Measurements from ENCODE around the gene GLYATL3. TPM values are rescaled to one million over a fixed set of nuclear protein-coding genes. Genes with fewer than 3 reads are reported as not detected.

GLYATL3 gene
- polyA plus RNA-seq, 1 donor, result not detected

- DNase-seq, result no peak
Measured at GRCh38 chr6:49548613-49549304, 49.0 kb downstream of the GLYATL3 start.

DNA sequence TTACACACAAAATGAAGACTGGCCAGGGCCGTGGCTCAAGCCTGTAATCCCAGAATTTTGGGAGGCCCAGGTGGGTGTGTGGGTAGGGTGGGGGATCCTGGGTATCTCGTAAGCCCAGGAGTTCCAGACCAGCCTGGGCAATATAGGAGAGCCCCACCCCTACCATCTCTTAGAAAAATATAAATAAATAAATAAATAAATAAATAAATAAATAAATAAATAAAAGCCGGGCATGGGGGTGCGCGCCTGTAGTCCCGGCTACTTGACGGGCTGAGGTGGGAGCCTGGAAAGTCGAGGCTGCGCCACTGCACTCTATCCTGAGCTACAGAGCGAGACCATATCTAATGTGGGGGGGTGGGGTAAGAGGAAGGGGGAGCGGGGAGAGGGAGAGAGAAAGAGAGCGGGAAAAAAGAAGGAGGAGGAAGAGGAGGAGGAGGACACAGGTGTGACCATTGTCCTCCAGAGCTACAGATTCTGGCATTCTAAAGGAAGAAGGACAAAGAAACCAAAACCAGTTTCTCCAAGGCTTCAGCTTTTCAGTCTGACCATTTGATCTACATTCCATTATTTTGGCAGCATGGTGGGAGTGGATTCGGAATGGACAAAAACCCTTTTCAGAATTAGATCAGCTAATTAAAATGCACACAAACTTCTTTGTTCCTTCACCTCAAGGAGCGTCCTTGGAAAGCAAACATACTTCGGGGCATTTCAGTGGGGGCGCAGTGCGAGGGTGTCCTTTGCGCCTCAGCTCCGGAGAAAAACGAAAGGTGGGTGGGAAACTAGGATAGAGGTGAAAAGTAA, 50.2 kb downstream of the GLYATL3 start:
- peak; percentile 6 for DNase-seq

GRCh38 chr6:49550492-49551077, 50.9 kb downstream of the GLYATL3 start, which contains the start of gene C6orf141:
TSS of gene C6orf141 (plus strand) at chr6:49550668. CDS start at chr6:49550793, 125 bp downstream.
- DNase-seq, result peak; percentile 13

DNA sequence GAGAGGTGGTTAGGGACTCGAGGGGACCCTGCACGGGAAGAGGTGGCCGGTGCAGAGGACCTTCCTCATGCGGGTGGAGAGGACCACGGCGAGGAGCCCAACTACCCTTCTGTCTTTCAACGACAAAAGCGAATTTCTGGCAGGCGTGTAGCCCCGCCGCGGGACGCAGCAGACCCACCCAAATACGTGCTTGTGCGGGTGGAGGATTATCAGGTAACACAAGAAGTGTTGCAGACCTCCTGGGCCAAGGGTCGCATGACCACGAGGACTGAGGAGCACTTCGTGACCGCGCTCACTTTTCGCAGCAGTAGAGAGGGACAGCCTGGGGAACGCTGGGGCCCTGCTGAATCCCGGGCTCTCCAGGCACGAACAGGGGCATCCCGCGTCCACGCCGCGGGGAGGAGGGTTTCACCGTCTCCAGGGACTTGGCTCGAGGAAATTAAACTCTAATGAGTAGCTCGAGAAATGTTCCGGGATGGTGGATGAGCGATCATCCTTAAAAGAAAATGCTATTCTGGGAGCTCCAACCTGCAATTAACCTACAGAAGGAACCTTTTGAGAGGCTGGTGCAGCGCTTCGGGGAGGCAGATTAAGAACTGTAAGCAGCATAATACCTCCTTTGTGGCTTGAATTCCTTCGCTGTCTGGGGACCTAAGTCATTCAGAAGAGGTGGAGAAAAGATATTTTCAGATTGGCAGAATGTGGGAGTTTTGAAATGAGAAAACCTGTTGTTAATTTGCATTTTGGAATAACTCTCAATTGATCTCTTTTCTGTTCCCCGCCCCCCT, 51.5 kb downstream of the GLYATL3 start:
- DNase-seq, result peak; percentile 12

DNA sequence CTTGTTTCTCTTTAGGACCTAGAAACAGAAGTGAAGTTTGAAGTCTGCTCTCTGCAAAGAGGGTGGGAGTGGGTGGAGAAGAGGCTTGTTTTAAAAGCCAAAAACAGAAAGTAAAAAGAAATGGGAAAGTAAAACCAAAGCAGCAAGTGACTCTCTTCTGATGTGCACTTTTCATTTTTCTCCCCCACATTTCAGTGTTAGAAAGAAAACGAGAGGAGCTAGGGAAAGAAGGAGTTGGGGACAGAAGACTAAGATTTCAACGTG, 52.1 kb downstream of the GLYATL3 start:
- DNase-seq, result no peak

DNA sequence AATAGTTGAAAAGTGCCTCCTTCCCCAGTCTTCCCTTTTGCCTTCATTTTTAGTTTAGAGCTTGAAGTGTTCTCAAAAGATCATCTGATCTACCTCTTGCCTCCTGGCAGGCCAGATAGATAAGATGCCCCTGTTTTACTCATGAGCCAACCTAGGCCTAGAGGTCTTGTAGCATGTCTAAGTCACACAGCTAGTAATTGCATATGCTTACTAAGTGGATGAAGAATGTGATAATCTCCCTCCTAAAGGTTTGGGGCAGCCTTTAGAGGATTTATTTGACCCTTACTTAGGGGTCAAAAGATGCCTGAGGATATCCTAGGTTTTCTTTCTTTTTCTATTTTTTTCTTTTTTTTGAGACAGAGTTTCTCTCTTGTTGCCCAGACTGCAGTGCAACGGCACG, 52.9 kb downstream of the GLYATL3 start:
- DNase-seq, result no peak

DNA sequence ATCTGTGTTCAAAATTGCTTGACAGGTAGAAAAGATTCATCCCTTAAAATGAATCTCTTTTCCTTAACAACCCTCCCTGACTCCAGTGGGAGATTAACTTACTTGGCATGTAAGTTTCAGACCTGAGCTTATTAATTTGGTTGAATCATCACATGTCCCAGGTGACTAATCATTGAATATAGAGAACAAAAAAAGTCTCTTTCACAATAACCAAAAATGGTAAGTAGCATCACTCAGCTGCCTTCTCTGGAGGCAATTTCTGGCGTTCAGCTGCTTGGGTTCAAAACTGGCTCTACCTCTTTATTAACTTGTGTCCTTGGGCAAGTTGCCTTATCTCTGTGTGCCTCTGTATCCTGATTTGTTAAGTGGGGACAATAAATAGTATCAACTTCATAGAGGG, 53.7 kb downstream of the GLYATL3 start:
- no peak for DNase-seq

DNA sequence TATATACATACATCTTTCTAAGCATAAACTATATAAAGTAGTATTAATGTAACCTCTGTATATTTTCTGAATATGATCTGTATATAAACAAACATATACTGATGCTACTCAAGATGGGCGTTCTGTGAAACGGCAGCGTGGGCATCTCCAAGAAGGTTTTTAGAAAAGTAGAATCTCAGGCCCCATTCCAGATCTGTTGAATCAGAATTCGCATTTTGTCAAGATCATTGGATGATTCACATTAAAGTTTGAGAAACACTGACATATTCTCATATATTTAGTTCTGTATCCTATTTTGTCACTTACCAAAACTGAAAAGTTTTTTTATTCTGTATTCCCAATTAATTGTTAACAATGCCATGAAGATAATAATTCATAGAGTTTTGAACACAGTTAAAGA, 56.2 kb downstream of the GLYATL3 start:
- no peak for DNase-seq

DNA sequence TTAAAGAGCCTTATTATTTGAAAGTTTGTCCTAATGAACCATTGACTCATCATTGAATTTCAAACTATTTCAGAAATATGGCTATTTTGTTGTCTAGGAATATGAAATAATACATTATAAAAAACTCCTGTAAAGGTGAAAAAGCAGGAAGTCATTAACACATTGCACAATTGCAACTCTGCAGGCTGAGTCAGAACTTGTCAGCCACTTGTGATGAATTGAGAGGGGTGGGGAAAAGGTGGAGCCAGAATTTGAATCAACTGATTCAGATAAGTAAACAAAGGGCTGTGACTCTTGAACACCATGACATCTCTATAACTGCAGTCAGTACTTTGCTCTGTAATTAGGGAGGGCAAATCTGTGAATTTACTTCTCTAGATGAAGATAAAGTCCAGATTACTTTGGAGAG, 56.7 kb downstream of the GLYATL3 start:
- DNase-seq, result no peak

- DNase-seq, result no peak
Measured at GRCh38 chr6:49557177-49557576, 57.5 kb downstream of the GLYATL3 start.

DNA sequence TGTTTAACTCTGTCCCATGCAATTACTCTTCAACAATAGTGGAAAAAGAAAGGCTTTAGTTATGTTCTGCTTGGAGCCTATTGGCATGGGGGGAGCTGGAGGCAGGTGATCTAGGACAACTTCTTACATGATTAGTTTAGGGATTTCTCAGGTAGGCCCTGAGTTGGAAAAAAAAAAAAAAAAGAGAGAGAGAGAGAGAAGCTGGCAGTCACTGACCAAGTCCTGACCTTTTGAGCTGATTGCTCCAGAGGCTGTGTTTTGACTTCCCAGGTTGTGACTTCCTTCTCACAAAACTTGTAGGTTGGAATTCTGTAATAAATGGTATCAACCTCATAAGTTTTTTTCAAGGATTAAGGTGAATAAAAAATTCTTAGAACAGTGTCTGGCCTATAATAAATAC, 58.5 kb downstream of the GLYATL3 start:
- DNase-seq, result no peak

DNA sequence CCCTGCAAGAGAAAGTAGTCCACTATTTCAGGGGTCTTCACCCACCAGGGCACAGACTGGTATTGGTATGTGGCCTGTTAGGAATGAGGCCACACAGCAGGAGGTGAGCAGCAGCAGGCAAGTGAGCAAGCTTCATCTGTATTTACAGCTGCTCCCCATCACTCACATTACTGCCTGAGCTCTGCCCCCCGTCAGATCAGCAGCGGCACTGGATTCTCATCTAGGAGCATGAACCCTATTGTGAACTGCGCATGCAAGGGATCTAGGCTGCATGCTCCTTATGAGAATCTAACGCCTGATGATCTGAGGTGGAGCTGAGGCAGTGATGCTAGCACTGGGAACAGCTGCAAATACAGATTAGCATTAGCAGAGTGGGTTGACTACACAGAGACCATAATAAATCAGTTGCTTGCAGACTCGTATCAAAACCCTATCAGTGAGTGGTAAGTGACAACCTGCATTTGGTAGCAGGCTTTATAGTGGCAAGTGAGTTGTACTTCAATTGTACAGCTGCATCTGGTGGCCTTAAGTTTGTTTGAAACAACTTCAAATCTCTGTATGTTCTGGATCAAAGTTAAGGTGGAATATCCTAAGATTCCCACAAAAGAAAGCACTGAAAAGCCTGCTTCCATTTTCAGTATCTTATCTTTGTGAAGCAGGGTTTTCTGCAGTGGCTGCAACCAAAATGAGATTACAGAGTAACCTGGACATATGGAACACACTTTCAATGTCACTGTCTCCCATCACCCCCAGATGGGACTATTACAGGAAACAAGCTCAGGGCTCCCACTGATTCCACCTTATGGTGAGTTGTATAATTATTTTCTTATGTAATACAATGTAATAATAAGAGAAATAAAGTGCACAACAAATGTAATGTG, 63.5 kb downstream of the GLYATL3 start:
- DNase-seq, result no peak

DNA sequence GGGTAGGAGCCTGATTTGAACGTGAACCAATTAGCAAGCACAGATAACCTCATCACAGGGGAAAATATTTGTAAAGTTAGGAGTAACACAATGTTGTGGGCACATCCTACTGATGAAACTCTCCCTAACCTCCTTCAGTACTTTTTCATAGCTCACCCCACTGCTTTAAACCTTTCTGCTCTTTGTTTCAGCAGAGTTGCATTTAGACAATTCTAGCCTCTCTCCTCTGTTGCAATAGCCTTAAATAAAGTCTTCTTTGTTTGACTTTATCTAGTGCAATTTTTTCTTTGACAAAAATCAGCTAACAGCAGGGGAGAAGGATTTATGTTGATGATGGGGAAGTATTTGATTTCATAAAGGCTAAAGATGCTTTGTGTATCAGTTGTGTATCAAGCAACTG, 64.8 kb downstream of the GLYATL3 start:
- no peak for DNase-seq

DNA sequence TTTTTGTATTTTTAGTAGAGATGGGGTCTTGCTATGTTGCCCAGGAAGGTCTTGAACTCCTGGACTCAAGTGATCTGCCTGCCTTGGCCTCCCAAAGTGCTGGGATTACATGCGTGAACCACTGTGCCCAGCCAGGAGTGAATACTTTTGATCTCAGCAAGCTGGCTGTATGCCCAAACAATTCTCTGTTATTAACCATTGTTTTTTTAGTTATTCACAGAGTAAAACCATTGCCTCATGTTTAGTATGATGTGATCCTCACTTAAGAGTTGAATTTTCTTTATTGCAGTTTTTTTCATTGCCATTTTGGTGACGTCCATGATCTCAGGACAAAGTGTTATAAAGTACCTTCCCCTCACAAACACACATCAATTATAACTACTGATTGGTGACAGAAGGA, 65.5 kb downstream of the GLYATL3 start:
- no peak for DNase-seq

DNA sequence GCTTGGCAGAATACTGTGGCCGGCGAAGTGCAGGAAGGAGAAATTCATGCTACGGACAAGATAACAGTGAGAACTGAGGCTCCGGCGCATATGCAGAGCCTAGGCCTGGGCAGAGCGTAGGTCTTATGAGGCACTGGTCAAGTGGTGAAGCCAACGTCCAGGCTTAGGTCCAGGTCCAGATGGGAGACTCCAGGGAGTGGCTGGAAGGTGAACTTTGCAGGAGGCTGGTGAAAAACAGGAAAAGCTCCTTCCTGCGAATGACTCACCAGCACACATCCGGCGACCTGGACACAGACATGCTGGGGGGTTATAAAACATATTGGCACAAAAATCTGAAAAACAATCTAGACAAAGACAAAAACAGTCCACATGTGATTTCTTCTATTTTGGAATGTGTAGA, 66.1 kb downstream of the GLYATL3 start:
- DNase-seq, result no peak

GRCh38 chr6:49570474-49571079, 70.9 kb downstream of the GLYATL3 start:
- no peak for DNase-seq

DNA sequence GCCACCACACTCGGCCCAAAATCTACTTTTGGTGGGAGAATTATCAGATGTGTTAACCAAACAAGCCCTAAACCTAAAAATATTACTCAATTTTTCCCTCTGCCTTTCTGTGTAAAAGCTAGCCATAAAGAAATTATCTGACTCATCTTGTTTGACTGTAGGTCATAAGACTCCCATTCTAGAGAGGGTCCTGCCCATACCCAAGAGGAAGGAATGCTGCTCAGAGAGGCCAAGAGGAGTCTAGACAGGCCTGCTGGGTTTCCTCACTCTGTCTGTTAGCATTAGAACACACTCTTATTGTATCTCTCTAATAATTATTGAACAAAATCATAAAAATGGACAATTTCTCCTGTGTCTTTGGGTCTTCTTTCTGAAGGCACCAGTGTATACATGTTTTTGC, 76.9 kb downstream of the GLYATL3 start:
- DNase-seq, result no peak

Data from left kidney (tissue), 2 donors.